A549 (cell line): ENCODE results near the gene GNG14. TPM values are rescaled to one million over a fixed set of nuclear protein-coding genes. Genes with fewer than 3 reads are reported as not detected.

Source experiments
- ATAC-seq, 2 experiments: fragments of 200-7000 bp in 1 of 2; fragments of >200 bp in 1 of 2; cut with Nextera tagmentation in 1 of 2; cut with Tn5 transposase in 1 of 2; 3 replicates each; pipeline versions ENCODE4 v1.8.0 to v1.9.1; 2018 to 2020; ENCODE audit warnings: mild to moderate bottlenecking in 1 of 2, moderate library complexity in 1 of 2
- CTCF ChIA-PET: fragments of 300-600 bp; sonication (Branson Sonifier 250); formaldehyde crosslinking; extraction: SDS; loops from one replicate; lab custom pipeline; 2021; ENCODE audit warnings: antibody characterized with exemption, inconsistent platforms; lab: Yijun Ruan, JAX
- POLR2A ChIA-PET: fragments of 350-600 bp; formaldehyde crosslinking; extraction: SDS; loops from one replicate; lab custom pipeline; 2021; ENCODE audit warnings: antibody characterized with exemption, inconsistent platforms; lab: Yijun Ruan, JAX
- DNase-seq, 2 experiments: peaks; one replicate each; pipeline versions ENCODE4 v3.0.0 to v3.0.0-alpha.2; 2011 to 2016; ENCODE audit warnings: low read depth in 1 of 2, low spot score in 1 of 2
- FAIRE-seq: peaks from 2 replicates; lab custom pipeline; 2011; peaks lifted over from hg19 to GRCh38; lab: Jason Lieb, UNC
- H3K27ac ChIP-seq, 2 experiments: fragments of >200 bp; sonication (Bioruptor Twin); formaldehyde crosslinking; 3 replicates each; pipeline ENCODE4 v1.5.1; 2016 to 2017
- H3K4me1 ChIP-seq: fragments of >200 bp; sonication (Bioruptor Twin); formaldehyde crosslinking; 3 replicates; pipeline ENCODE4 v1.6.1; 2016
- H3K4me2 ChIP-seq: fragments of >200 bp; sonication (Bioruptor Twin); formaldehyde crosslinking; 3 replicates; pipeline ENCODE4 v1.6.1; 2016
- H3K4me3 ChIP-seq: fragments of >200 bp; sonication (Bioruptor Twin); formaldehyde crosslinking; 3 replicates; pipeline ENCODE4 v1.5.1; 2016
- H3K9me3 ChIP-seq: fragments of >200 bp; sonication (Bioruptor Twin); formaldehyde crosslinking; 3 replicates; pipeline ENCODE4 v1.6.1; 2016
- BHLHE40 ChIP-seq: IDR thresholded peaks from 2 replicates; pipeline ENCODE4 v1.6.1; 2012; ENCODE audit warnings: low read depth, low read length, inconsistent platforms
- CBX8 ChIP-seq: fragments of 200-600 bp; sonication (generic); IDR thresholded peaks from 2 replicates; pipeline ENCODE4 v1.6.1; 2016
- CEBPB ChIP-seq, 2 experiments: fragments of >200 bp in 1 of 2; sonication (Bioruptor Twin) in 1 of 2; formaldehyde crosslinking in 1 of 2; IDR thresholded peaks; 2 replicates each; pipeline ENCODE4 v1.6.1; 2012 to 2016
- CHD2 ChIP-seq: fragments of 150-350 bp; IDR thresholded peaks from 2 replicates; pipeline ENCODE4 v1.6.1; 2014; ENCODE audit warnings: low read length; ENCODE audit not compliant: partially characterized antibody
- EP300 ChIP-seq, 2 experiments: fragments of >200 bp; sonication (Bioruptor Twin); formaldehyde crosslinking; IDR thresholded peaks; 2 replicates in 1 of 2; 3 replicates in 1 of 2; pipeline ENCODE4 v1.6.1; 2016 to 2017
- FOSL2 ChIP-seq, 2 experiments: fragments of 450-650 bp in 1 of 2; fragments of >200 bp in 1 of 2; sonication (Bioruptor Twin) in 1 of 2; formaldehyde crosslinking; IDR thresholded peaks; 2 replicates each; pipeline versions ENCODE4 v1.5.0 to v1.6.1; 2016 to 2020; ENCODE audit warnings: mild to moderate bottlenecking in 1 of 2, moderate library complexity in 1 of 2
- FOXS1 ChIP-seq: fragments of 250-450 bp; sonication (Bioruptor Pico); IDR thresholded peaks from 2 replicates; pipeline ENCODE4 v1.5.0; 2020; ENCODE audit warnings: mild to moderate bottlenecking, moderate library complexity
- GATA3 ChIP-seq: IDR thresholded peaks from 2 replicates; pipeline ENCODE4 v1.6.1; 2012; ENCODE audit warnings: borderline replicate concordance
- JUN ChIP-seq, 2 experiments: fragments of >200 bp; sonication (Bioruptor Twin); formaldehyde crosslinking; IDR thresholded peaks; 2 replicates in 1 of 2; 3 replicates in 1 of 2; pipeline ENCODE4 v1.6.1; 2016 to 2017
- KDM1A ChIP-seq: fragments of 200-600 bp; sonication (generic); IDR thresholded peaks from 2 replicates; pipeline ENCODE4 v1.6.1; 2016; ENCODE audit warnings: low read depth, mild to moderate bottlenecking
- KDM5A ChIP-seq: fragments of 200-600 bp; sonication (generic); IDR thresholded peaks from 2 replicates; pipeline ENCODE4 v1.6.1; 2016; ENCODE audit warnings: antibody characterized with exemption, mild to moderate bottlenecking
- MAFK ChIP-seq: fragments of 450-650 bp; IDR thresholded peaks from 2 replicates; pipeline ENCODE4 v1.6.1; 2014; ENCODE audit not compliant: partially characterized antibody
- NPAS2 ChIP-seq: fragments of 250-450 bp; sonication (Bioruptor Pico); IDR thresholded peaks from 2 replicates; pipeline ENCODE4 v1.8.0; 2022; ENCODE audit warnings: mild to moderate bottlenecking, moderate library complexity, borderline replicate concordance
- NR3C1 ChIP-seq: fragments of >200 bp; sonication (Bioruptor Twin); formaldehyde crosslinking; IDR thresholded peaks from 3 replicates; pipeline ENCODE4 v1.6.1; 2017
- POLR2A ChIP-seq: IDR thresholded peaks from 2 replicates; pipeline ENCODE4 v1.6.1; 2012; ENCODE audit warnings: mild to moderate bottlenecking, low read length
- POLR2AphosphoS2 ChIP-seq: conservative IDR thresholded peaks from 2 replicates; pipeline ENCODE4 v1.6.1; 2012; ENCODE audit warnings: low read length, improper control_type of control experiment, inconsistent platforms
- RNF2 ChIP-seq: fragments of 200-600 bp; sonication (generic); IDR thresholded peaks from 2 replicates; pipeline ENCODE4 v1.6.1; 2016; ENCODE audit warnings: low read depth, mild to moderate bottlenecking, antibody characterized with exemption, moderate library complexity, borderline replicate concordance
- ZFP36 ChIP-seq: fragments of 450-650 bp; IDR thresholded peaks from 2 replicates; pipeline ENCODE4 v1.6.1; 2014; ENCODE audit warnings: borderline replicate concordance; ENCODE audit not compliant: partially characterized antibody
- ZNF302 ChIP-seq: fragments of 250-450 bp; sonication (Bioruptor Pico); IDR thresholded peaks from 2 replicates; pipeline ENCODE4 v1.9.0; 2021; ENCODE audit warnings: inconsistent platforms, mild to moderate bottlenecking, moderate library complexity
- WGBS: methylation state at CpG from one replicate; pipeline ENCODE4 v1.1.6; 2017; ENCODE audit errors: missing lambda C conversion rate; 5-methylcytosine and 5-hydroxymethylcytosine counted together
- polyA plus RNA-seq, 4 experiments: library from polyadenylated mRNA; depleted of rRNA in 3 of 4; stranded (reverse); fragments of >200 nt; fragmentation: RNase III in 1 of 4; extraction: RNeasy Plus Mini Kit Qiagen cat#74134 plus additional on column Dnase treatment in 1 of 4; gene quantifications; 2 replicates in 3 of 4; 3 replicates in 1 of 4; pipeline ENCODE4 v1.2.3, GENCODE V29; 2011 to 2017
- TF ChIP-seq, protein P1 (sequence below): fragments of 450-650 bp; IDR thresholded peaks from 2 replicates; pipeline ENCODE4 v1.6.1; 2014; ENCODE audit warnings: antibody characterized with exemption
- TF ChIP-seq, protein P2 (sequence below): fragments of >200 bp; sonication (Bioruptor Twin); formaldehyde crosslinking; IDR thresholded peaks from 3 replicates; pipeline ENCODE4 v1.6.1; 2016
- TF ChIP-seq, protein P3 (sequence below): IDR thresholded peaks from 2 replicates; pipeline ENCODE4 v1.6.1; 2012
- TF ChIP-seq, protein P4 (sequence below): IDR thresholded peaks from 2 replicates; pipeline ENCODE4 v1.6.1; 2012; ENCODE audit warnings: low read depth, borderline replicate concordance
- TF ChIP-seq, protein P5 (sequence below): fragments of >200 bp; sonication (Bioruptor Twin); formaldehyde crosslinking; IDR thresholded peaks from 2 replicates; pipeline ENCODE4 v1.6.1; 2016
- TF ChIP-seq, protein P6 (sequence below): fragments of >200 bp; sonication (Bioruptor Twin); formaldehyde crosslinking; IDR thresholded peaks from 3 replicates; pipeline ENCODE4 v1.5.1; 2016

Gene GNG14
- polyA plus RNA-seq, 2 of the 4 experiments (the other 2 are of a cell fraction) = not detected

DNA sequence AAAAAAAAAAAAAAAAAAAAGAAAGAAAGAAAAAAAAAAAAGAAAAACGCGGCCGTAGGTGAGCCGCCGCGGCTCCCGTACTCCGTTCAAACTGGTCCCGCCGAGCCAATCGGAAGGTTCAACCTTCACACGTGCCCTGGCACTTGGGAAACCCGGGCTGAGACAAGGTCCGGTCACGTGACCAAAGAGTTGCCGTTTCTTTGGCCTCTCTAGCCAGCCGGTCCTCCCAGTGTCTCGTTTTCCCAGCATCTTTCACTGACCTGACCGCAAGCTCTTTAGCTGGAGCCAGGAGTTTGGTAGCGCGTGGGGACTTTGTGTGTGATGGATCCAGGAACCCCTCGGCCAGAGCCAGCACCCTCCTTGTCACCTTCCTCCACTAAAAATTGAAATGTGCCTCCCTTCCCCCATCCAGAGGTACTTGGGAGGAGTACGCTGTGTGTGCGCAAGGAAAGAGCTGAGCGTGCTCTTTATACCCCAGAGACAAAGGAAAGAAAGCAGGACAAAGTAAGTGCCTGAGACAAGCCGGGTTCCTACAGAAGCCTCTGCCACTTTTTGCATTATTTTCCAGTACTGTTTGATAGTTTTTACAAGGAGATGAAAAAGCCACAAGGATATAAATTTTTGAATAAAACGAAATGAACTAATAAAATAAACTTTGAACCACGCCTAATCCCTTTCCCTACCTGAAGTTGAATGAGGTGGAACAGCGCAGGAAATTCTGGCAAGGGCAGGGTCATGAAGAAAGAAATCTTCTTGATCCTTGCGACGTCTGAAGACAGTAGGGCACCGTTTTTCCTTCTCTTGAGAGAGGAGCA is 35.0 kb downstream of the GNG14 start:
- WGBS = 2% methylated on average over 31 of the region's 32 CpGs
- Histone ChIP-seq H3K4me1 (peaks cover 10% of the 10 kb centered on the region; the same call in 1 of the 3 replicates), H3K4me3 (peak overlapping the region; percentile 76), H3K27ac (peak overlapping the region; percentile 91 to 99), H3K4me2 (peak overlapping the region; percentile 94), H3K9me3 (no peaks in the 10 kb centered on the region)
- peak; percentile 96 to 99 for DNase-seq
- ChIA-PET POLR2A (interaction anchor here (0.6 to 1.5 kb wide), 4 partner anchors 11 to 83 kb away, joined by 3 to 16 read pairs (median 4); partner anchors contain the start of gene TRIR), CTCF (interaction anchor here (0.9 to 3.3 kb wide), 8 partner anchors 13 to 125 kb away, joined by 3 to 11 read pairs (median 4); no protein-coding TSS in a partner anchor)
- peak; percentile 86 to 90 for ATAC-seq
- FAIRE-seq = no peak
- peak; percentile 69 for TF ChIP-seq BHLHE40
- no peak for TF ChIP-seq FOSL2 (IDR thresholded peaks at IDR 0.05)
- TF ChIP-seq FOSL2 (CRISPR knock-in tag; IDR thresholded peaks at IDR 0.05) = no peak
- peak; percentile 38; the same call in 1 of the 2 replicates for TF ChIP-seq POLR2A
- peak; percentile 39; the same call in 1 of the 2 replicates for TF ChIP-seq NPAS2 (CRISPR knock-in tag)
- peak; percentile 33 to 73; a peak in 2 of 4 replicates for TF ChIP-seq CEBPB (IDR thresholded peaks at IDR 0.05)
- TF ChIP-seq JUN (IDR thresholded peaks at IDR 0.05) = peak; percentile 58 to 62; a peak in 3 of 5 replicates
- TF ChIP-seq, protein P1, sequence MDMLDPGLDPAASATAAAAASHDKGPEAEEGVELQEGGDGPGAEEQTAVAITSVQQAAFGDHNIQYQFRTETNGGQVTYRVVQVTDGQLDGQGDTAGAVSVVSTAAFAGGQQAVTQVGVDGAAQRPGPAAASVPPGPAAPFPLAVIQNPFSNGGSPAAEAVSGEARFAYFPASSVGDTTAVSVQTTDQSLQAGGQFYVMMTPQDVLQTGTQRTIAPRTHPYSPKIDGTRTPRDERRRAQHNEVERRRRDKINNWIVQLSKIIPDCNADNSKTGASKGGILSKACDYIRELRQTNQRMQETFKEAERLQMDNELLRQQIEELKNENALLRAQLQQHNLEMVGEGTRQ = peak; percentile 99
- peak; percentile 91 for TF ChIP-seq MAFK
- TF ChIP-seq, protein P2, sequence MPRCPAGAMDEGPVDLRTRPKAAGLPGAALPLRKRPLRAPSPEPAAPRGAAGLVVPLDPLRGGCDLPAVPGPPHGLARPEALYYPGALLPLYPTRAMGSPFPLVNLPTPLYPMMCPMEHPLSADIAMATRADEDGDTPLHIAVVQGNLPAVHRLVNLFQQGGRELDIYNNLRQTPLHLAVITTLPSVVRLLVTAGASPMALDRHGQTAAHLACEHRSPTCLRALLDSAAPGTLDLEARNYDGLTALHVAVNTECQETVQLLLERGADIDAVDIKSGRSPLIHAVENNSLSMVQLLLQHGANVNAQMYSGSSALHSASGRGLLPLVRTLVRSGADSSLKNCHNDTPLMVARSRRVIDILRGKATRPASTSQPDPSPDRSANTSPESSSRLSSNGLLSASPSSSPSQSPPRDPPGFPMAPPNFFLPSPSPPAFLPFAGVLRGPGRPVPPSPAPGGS = peak; percentile 56; the same call in 1 of the 3 replicates
- no peak for TF ChIP-seq RNF2
- TF ChIP-seq, protein P3, sequence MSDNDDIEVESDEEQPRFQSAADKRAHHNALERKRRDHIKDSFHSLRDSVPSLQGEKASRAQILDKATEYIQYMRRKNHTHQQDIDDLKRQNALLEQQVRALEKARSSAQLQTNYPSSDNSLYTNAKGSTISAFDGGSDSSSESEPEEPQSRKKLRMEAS = peak; percentile 94

DNA sequence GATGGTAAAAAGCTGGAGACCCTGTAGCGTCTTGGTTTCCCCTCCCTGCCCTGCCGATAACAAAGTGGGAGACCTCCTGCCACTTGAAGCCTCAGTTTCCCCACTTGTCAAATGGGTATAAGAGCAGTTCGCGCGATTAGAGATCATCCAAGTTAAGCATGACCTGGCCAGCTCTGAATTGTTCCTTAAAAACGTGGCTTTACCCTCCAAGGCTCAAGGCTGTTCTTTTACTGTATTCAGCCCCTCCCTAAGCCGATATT is 35.5 kb downstream of the GNG14 start:
- Histone ChIP-seq H3K9me3 (no peaks in the 10 kb centered on the region), H3K4me1 (peaks cover 10% of the 10 kb centered on the region; the same call in 1 of the 3 replicates), H3K27ac (peak overlapping the region; percentile 91 to 99), H3K4me2 (peak overlapping the region; percentile 92)
- no peak for FAIRE-seq
- ChIA-PET POLR2A (interaction anchor here (0.6 to 1.5 kb wide), 3 partner anchors 11 to 30 kb away, joined by 3 to 16 read pairs (median 4); partner anchors contain the start of gene TRIR), CTCF (interaction anchor here (0.7 to 3.3 kb wide), 9 partner anchors 10 to 125 kb away, joined by 3 to 11 read pairs (median 4); no protein-coding TSS in a partner anchor)
- WGBS = 0% methylated on average over 7 of the region's 7 CpGs
- ATAC-seq = peak; percentile 5 to 9; a peak in 2 of 6 replicates
- TF ChIP-seq EP300 (IDR thresholded peaks at IDR 0.05) (no peak), POLR2A (no peak), CBX8 (no peak), ZNF302 (CRISPR knock-in tag) (no peak), GATA3 (no peak), CHD2 (no peak), POLR2AphosphoS2 (no peak), NR3C1 (no peak), FOXS1 (CRISPR knock-in tag) (no peak), ZFP36 (no peak), KDM5A (no peak), KDM1A (no peak), BHLHE40 (no peak)
- TF ChIP-seq, protein P4, sequence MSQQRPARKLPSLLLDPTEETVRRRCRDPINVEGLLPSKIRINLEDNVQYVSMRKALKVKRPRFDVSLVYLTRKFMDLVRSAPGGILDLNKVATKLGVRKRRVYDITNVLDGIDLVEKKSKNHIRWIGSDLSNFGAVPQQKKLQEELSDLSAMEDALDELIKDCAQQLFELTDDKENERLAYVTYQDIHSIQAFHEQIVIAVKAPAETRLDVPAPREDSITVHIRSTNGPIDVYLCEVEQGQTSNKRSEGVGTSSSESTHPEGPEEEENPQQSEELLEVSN = no peak
- TF ChIP-seq, protein P5, sequence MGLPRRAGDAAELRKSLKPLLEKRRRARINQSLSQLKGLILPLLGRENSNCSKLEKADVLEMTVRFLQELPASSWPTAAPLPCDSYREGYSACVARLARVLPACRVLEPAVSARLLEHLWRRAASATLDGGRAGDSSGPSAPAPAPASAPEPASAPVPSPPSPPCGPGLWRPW = no peak
- TF ChIP-seq, protein P6, sequence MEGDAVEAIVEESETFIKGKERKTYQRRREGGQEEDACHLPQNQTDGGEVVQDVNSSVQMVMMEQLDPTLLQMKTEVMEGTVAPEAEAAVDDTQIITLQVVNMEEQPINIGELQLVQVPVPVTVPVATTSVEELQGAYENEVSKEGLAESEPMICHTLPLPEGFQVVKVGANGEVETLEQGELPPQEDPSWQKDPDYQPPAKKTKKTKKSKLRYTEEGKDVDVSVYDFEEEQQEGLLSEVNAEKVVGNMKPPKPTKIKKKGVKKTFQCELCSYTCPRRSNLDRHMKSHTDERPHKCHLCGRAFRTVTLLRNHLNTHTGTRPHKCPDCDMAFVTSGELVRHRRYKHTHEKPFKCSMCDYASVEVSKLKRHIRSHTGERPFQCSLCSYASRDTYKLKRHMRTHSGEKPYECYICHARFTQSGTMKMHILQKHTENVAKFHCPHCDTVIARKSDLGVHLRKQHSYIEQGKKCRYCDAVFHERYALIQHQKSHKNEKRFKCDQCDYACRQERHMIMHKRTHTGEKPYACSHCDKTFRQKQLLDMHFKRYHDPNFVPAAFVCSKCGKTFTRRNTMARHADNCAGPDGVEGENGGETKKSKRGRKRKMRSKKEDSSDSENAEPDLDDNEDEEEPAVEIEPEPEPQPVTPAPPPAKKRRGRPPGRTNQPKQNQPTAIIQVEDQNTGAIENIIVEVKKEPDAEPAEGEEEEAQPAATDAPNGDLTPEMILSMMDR = no peak
- TF ChIP-seq, all 56 proteins: peak for 0
- peak overlapping the region; percentile 76 for H3K4me3 ChIP-seq
- no peak for DNase-seq
